ENCODE results near the gene RPUSD1.

DNA sequence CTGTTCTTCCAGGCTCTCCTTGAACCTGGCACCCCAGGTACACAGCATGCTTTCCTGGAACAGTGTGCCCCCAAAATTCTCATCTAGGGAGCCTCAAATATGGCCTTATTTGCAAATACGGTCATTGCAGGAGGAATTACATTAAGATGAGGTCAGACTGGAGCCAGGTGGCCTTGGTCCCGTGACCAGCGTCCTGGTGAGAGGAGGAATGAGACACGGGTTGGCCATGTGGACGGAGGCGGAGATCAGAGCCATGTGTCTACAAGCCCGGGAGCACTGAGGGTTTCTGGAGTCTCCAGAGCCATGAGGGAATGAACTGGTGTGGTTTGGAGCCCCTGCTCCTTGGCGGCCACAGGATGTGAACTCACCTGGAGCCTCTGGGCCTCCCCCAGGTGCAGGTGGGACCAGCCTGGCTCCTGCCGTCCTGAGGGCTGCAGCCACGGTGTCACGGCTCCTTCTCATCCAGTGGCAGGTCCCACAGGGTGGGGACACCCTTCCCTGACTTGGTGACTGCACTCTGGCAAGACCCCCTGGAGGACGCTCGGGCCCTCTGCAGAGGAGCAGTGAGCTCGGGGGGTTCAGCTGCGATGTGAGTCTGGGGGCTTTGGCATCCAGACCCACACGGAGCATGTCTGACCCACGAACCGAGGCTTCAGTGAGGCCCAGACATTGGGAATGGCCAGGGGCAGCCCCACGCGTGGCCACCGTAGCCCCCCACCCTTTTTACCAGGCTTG lies 34.2 kb upstream of the RPUSD1 start:
- TF ChIP-seq CTCF (conservative IDR thresholded peaks at IDR 0.05; ENCODE audit: low read depth, low read length) = no peak
- TF ChIP-seq EZH2 (IDR thresholded peaks at IDR 0.05; ENCODE audit: low read length, unreplicated experiment) = no peak

Data from PC-3 (cell line).